Suprapubic skin (tissue), 4 donors: ENCODE data around the gene MAML2.

Source experiments
- EP300 ChIP-seq: sonication (generic); formaldehyde crosslinking; IDR thresholded peaks from one replicate; pipeline ENCODE4 v1.6.1; 2017; ENCODE audit warnings: antibody characterized with exemption
- POLR2A ChIP-seq, 2 donors: fragments of 450-650 bp; IDR thresholded peaks; one replicate each; pipeline ENCODE4 v1.6.1; 2017; ENCODE audit warnings: antibody characterized with exemption in 2 of 2, mild to moderate bottlenecking in 2 of 2, moderate library complexity in 2 of 2
- POLR2AphosphoS5 ChIP-seq, 3 donors: sonication (generic); formaldehyde crosslinking; IDR thresholded peaks; one replicate each; pipeline ENCODE4 v1.6.1; 2017; ENCODE audit warnings: antibody characterized with exemption in 3 of 3
- TF ChIP-seq, protein P1 (sequence below), 2 donors: fragments of 200-600 bp in 1 of 2; fragments of 450-650 bp in 1 of 2; sonication (generic) in 1 of 2; IDR thresholded peaks; one replicate each; pipeline ENCODE4 v1.5.1; 2016 to 2019; ENCODE audit warnings: antibody characterized with exemption in 2 of 2, mild to moderate bottlenecking in 1 of 2, moderate library complexity in 1 of 2

DNA sequence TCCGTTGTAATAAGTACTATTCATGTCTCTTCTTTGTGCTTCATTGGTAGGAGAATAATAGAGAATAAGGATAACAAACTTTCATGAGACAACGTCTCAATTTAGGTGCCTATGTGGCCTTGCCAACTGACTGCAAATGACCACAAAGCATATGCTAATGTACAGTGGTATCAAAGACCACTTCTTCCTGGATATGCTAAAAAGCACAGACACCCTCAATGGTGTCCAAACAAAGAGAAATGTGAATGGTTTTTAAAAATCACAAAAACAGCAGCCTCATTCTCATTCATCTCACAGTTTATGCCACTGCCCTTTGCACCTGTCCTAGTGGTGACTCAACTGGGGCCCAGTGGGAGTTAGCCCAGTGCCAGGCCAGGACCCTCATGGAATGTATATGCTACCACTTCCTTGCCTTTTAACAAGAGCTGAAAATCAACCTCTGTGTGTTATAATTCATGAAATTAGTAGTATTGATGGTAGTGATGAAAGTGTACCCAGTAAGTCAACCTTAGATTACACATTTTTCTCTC, 353.9 kb downstream of the MAML2 start:
- no peak for TF ChIP-seq EP300
- TF ChIP-seq POLR2A (IDR thresholded peaks at IDR 0.05) = no peak
- TF ChIP-seq, protein P1, sequence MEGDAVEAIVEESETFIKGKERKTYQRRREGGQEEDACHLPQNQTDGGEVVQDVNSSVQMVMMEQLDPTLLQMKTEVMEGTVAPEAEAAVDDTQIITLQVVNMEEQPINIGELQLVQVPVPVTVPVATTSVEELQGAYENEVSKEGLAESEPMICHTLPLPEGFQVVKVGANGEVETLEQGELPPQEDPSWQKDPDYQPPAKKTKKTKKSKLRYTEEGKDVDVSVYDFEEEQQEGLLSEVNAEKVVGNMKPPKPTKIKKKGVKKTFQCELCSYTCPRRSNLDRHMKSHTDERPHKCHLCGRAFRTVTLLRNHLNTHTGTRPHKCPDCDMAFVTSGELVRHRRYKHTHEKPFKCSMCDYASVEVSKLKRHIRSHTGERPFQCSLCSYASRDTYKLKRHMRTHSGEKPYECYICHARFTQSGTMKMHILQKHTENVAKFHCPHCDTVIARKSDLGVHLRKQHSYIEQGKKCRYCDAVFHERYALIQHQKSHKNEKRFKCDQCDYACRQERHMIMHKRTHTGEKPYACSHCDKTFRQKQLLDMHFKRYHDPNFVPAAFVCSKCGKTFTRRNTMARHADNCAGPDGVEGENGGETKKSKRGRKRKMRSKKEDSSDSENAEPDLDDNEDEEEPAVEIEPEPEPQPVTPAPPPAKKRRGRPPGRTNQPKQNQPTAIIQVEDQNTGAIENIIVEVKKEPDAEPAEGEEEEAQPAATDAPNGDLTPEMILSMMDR (IDR thresholded peaks at IDR 0.05) = no peak
- no peak for TF ChIP-seq POLR2AphosphoS5 (IDR thresholded peaks at IDR 0.05)
